MM.1S (cell line): ENCODE results near the gene C16orf92.

Experiments
- DNase-seq: peaks from one replicate; pipeline ENCODE4 v3.0.0-alpha.2; 2015
- H2AFZ ChIP-seq: fragments of 300-600 bp; sonication (generic); 2 replicates; pipeline ENCODE4 v1.6.0; 2016; ENCODE audit warnings: antibody characterized with exemption, low read length
- H3F3A ChIP-seq: fragments of 300-600 bp; sonication (generic); 2 replicates; pipeline ENCODE4 v1.6.1; 2016; ENCODE audit warnings: mild to moderate bottlenecking, antibody characterized with exemption, low read length, moderate library complexity, mixed read lengths; ENCODE audit not compliant: insufficient read depth
- H3K27ac ChIP-seq: fragments of 300-600 bp; sonication (generic); 2 replicates; pipeline ENCODE4 v1.5.1; 2016; ENCODE audit warnings: mild to moderate bottlenecking, low read length
- H3K27me3 ChIP-seq: fragments of 300-600 bp; sonication (generic); replicated peaks from 2 replicates; pipeline ENCODE4 v1.6.0; 2016; ENCODE audit warnings: low read length; ENCODE audit not compliant: insufficient read depth
- H3K36me3 ChIP-seq: fragments of 300-600 bp; sonication (generic); replicated peaks from 2 replicates; pipeline ENCODE4 v1.6.1; 2016; ENCODE audit warnings: mild to moderate bottlenecking, low read length, mixed read lengths; ENCODE audit not compliant: insufficient read depth
- H3K4me1 ChIP-seq: fragments of 300-600 bp; sonication (generic); 2 replicates; pipeline ENCODE4 v1.6.1; 2016; ENCODE audit warnings: low read length, mixed read lengths
- H3K4me2 ChIP-seq: fragments of 300-600 bp; sonication (generic); 2 replicates; pipeline ENCODE4 v1.6.0; 2016; ENCODE audit warnings: low read depth, low read length
- H3K4me3 ChIP-seq: fragments of 300-600 bp; sonication (generic); 2 replicates; pipeline ENCODE4 v1.5.1; 2016; ENCODE audit warnings: low read length, mixed read lengths
- H3K79me2 ChIP-seq: fragments of 300-600 bp; sonication (generic); 2 replicates; pipeline ENCODE4 v1.6.1; 2016; ENCODE audit warnings: mixed run types, low read length, mixed read lengths
- H3K9ac ChIP-seq: fragments of 300-600 bp; sonication (generic); 2 replicates; pipeline ENCODE4 v1.6.1; 2016; ENCODE audit warnings: low read length, mixed read lengths
- H3K9me2 ChIP-seq: fragments of 300-600 bp; sonication (generic); replicated peaks from 2 replicates; pipeline ENCODE4 v1.6.1; 2016; ENCODE audit warnings: mild to moderate bottlenecking, low read length, mixed read lengths; ENCODE audit not compliant: insufficient read depth
- H3K9me3 ChIP-seq: fragments of 300-600 bp; sonication (generic); replicated peaks from 2 replicates; pipeline ENCODE4 v1.6.1; 2016; ENCODE audit warnings: mild to moderate bottlenecking, low read length, mixed read lengths; ENCODE audit not compliant: insufficient read depth
- H4K20me1 ChIP-seq: fragments of 300-600 bp; sonication (generic); 2 replicates; pipeline ENCODE4 v1.6.1; 2016; ENCODE audit warnings: mild to moderate bottlenecking, low read length, moderate library complexity, mixed read lengths; ENCODE audit not compliant: insufficient read depth
- EZH2 ChIP-seq: fragments of 300-600 bp; sonication (generic); optimal IDR thresholded peaks from 2 replicates; pipeline ENCODE3; 2017; ENCODE audit warnings: low read depth, mild to moderate bottlenecking, antibody characterized with exemption, low read length, mixed read lengths
- EZH2phosphoT487 ChIP-seq: fragments of 300-600 bp; sonication (generic); IDR thresholded peaks from 2 replicates; pipeline ENCODE4 v1.6.1; 2018; ENCODE audit warnings: antibody characterized with exemption, low read length
- TF ChIP-seq, protein P1 (sequence below): fragments of 300-600 bp; sonication (generic); IDR thresholded peaks from 2 replicates; pipeline ENCODE4 v1.5.1; 2016; ENCODE audit warnings: antibody characterized with exemption, low read length, mixed read lengths

C16orf92 gene

DNA sequence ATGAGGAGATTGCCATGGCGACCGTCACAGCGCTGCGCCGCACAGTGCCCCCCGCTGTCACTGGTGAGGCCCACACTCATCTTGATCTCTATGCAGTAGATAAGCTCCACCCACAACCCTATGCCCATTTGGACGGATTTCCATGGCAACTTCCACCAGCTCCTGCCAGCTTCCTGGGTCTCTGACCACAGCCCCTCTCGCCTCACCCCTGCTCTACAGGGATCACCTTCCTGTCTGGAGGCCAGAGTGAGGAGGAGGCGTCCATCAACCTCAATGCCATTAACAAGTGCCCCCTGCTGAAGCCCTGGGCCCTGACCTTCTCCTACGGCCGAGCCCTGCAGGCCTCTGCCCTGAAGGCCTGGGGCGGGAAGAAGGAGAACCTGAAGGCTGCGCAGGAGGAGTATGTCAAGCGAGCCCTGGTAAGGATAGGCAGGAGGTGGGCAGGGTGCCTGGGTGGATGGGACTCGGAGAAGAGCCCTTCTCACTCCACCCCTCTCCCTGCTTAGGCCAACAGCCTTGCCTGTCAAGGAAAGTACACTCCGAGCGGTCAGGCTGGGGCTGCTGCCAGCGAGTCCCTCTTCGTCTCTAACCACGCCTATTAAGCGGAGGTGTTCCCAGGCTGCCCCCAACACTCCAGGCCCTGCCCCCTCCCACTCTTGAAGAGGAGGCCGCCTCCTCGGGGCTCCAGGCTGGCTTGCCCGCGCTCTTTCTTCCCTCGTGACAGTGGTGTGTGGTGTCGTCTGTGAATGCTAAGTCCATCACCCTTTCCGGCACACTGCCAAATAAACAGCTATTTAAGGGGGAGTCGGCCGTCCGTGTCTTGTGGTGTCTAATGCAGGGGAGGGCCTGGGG lies 46.8 kb downstream of the C16orf92 start:
- Histone ChIP-seq H3K9me2 (no peaks in the 10 kb centered on the region), H3K36me3 (peaks cover 22% of the 10 kb centered on the region), H3K27ac (no peak overlapping the region), H2AFZ (no peak overlapping the region), H3K4me2 (no peak overlapping the region), H3F3A (peaks cover 47% of the 10 kb centered on the region), H4K20me1 (peaks cover 18% of the 10 kb centered on the region), H3K4me3 (no peak overlapping the region), H3K9me3 (no peaks in the 10 kb centered on the region), H3K9ac (no peak overlapping the region), H3K79me2 (peaks cover 51% of the 10 kb centered on the region), H3K27me3 (no peaks in the 10 kb centered on the region), H3K4me1 (peaks cover 16% of the 10 kb centered on the region)
- TF ChIP-seq, protein P1, sequence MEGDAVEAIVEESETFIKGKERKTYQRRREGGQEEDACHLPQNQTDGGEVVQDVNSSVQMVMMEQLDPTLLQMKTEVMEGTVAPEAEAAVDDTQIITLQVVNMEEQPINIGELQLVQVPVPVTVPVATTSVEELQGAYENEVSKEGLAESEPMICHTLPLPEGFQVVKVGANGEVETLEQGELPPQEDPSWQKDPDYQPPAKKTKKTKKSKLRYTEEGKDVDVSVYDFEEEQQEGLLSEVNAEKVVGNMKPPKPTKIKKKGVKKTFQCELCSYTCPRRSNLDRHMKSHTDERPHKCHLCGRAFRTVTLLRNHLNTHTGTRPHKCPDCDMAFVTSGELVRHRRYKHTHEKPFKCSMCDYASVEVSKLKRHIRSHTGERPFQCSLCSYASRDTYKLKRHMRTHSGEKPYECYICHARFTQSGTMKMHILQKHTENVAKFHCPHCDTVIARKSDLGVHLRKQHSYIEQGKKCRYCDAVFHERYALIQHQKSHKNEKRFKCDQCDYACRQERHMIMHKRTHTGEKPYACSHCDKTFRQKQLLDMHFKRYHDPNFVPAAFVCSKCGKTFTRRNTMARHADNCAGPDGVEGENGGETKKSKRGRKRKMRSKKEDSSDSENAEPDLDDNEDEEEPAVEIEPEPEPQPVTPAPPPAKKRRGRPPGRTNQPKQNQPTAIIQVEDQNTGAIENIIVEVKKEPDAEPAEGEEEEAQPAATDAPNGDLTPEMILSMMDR = no peak
- TF ChIP-seq EZH2 (no peak), EZH2phosphoT487 (no peak)
- no peak for DNase-seq

DNA sequence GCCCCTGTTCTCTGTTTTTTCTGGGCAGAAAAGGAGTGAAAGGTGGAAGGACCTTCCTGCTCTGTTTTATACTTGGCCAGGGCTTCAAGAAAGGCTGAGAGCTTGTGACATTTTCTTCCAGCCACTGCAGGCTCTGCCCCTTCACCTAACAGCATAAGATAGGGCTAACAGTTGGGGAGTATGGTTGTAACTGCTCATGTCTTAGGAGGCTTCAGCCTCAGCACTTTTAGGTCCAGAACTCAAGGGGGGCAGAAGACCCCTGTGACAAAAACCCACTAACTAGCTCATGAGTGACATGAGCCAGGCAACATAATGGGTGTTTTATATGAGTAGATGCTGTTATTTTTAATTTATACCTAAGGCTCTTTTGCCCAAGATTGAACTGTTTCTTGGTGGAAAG lies 47.5 kb downstream of the C16orf92 start:
- H3K9me3 ChIP-seq = no peaks in the 10 kb centered on the region
- no peak overlapping the region for H2AFZ ChIP-seq
- H3K79me2 ChIP-seq = peaks cover 56% of the 10 kb centered on the region
- H3K27me3 ChIP-seq = no peaks in the 10 kb centered on the region
- no peak overlapping the region for H3K9ac ChIP-seq
- H3K4me2 ChIP-seq = no peak overlapping the region
- no peak overlapping the region for H3K4me3 ChIP-seq
- H3K36me3 ChIP-seq = peaks cover 22% of the 10 kb centered on the region
- no peaks in the 10 kb centered on the region for H3K9me2 ChIP-seq
- DNase-seq = no peak
- TF ChIP-seq EZH2phosphoT487 (no peak), EZH2 (no peak)
- TF ChIP-seq, protein P1 = no peak
- H3F3A ChIP-seq = peaks cover 47% of the 10 kb centered on the region
- peaks cover 16% of the 10 kb centered on the region for H3K4me1 ChIP-seq
- H3K27ac ChIP-seq = no peak overlapping the region
- peaks cover 18% of the 10 kb centered on the region for H4K20me1 ChIP-seq
